Left kidney (tissue), 2 donors: ENCODE results near the gene THYN1. TPM values are rescaled to one million over a fixed set of nuclear protein-coding genes. Genes with fewer than 3 reads are reported as not detected.

Experiments
- DNase-seq: peaks from one replicate; pipeline ENCODE4 v3.0.0-alpha.2; 2013
- polyA plus RNA-seq: library from polyadenylated mRNA; unstranded; fragments of 120-200 nt; gene quantifications from one replicate; pipeline ENCODE4 v1.2.1, GENCODE V29; 2013; ENCODE audit not compliant: insufficient read length

Gene THYN1
- polyA plus RNA-seq, 1 donor = 74.7 TPM

DNA sequence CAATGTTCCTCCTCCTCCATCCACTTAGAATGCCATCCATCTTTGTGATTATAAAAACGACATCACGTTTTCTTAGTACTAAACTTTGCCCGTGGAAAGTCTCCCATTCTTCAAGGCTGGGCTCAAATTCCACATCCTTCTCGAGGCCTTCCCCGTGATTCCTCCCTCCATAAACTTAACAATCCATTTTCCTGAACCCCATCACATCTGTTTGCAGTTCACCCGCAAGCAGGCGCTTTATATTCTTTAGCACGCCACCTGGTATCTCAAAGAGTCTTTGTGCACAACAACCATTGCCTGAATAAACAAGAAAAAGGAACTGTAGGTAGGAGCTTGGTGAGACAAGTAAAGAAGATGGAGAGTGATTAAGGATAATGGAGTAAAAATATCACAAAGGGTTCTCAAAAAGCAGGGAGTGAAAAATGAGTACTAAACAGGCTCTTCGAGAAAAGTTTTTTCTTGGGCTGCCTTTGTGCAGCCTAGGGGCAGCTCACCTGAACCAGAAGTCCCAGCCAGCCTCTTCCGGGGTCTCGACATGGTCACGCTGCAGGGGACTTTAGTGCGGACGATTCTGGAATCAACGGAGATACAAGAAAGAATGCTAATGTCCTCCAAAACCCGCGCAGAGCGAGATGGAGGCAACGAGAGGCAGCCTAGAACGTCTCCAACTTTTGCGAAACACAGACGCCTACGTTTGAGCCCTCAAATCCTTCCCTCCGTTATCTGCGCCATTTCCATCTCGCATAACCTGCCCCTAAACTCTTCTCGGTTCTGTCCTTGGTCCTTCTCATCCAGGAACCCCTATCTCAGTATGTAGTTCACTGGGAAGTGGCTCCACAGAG is 585 bp downstream of the THYN1 start:
- no peak for DNase-seq

DNA sequence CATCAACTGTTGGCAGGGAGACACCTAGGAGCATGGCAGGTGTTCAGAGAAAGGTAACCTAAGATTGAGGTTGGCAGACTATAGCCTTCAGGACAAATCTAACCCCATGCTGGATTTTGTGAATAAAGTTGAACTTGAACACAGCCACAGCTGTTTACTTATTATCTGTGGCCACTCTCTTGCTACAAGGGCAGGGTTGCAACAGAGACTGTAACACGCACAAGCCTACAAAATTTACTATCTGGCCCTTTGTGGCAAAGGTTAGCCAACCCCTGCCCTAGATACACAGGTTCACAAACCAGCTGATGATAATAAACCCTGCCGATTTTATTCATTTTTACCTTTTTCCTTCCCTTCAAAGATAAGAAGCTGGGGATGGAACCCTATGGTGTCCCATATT is 2.5 kb downstream of the THYN1 start:
- no peak for DNase-seq

DNA sequence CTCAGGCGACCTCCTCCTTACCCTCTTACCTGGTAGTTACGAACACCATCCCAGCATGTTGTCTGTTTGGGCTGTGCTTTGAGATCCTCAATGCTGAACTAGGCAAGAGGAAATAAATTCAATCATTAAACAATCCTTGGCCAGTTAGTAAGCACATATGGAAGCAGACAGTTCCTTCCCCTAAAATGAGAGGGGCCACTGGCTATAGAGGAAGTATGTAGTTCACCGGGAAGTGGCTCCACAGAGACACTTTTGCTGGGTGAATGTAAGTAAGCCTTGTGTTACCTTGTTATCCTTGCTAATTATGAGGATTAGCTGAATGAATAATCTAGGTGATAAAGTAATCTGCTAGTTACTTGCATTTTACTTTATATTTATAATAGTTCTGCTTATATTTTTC is 2.9 kb downstream of the THYN1 start:
- DNase-seq = no peak

DNA sequence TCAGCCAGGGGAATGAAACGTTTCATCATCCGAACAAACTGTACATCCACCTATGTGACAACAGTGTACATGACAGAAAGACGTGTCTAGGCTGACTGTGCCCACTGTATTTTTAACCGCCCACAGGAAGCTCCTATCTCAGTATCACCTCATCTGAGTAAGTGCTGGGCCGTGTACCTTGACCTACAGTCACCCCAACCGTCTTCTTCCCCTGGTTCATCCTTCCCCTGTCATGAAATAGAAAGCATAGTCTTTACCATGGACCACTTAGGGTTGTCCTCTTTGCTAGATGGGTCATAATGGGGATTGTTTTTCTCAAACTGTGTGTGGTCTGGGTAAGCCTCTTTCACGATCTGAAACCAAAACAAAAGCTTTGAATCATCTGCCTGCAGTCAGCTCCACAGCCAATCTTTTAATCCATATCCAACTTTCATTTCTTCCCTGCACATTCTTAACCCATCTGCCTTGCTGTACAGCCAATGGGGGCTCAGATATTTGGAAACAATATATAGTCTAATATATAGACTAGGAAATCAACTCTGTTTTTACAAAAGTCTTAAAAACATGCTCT is 4.2 kb downstream of the THYN1 start:
- no peak for DNase-seq

DNA sequence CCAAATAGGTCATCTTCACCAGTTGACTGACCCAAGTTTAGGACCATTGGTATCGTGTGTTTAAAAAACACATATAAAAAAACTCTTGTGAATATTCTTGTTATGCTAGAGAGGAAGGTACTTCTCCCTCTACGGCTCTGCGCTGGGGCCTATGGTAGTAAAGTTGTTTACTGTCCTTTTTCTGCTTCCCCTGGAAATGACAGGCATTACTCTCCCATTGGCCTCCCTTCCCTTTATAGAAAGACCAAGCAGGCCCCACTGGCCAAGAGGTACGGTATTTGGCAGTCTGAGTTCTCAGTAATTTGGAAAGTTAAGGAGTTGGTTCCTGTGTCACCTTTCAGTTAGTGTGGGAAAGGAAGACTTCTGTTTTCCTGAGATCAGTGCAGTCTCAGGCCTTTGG is 6.5 kb downstream of the THYN1 start:
- DNase-seq = no peak

DNA sequence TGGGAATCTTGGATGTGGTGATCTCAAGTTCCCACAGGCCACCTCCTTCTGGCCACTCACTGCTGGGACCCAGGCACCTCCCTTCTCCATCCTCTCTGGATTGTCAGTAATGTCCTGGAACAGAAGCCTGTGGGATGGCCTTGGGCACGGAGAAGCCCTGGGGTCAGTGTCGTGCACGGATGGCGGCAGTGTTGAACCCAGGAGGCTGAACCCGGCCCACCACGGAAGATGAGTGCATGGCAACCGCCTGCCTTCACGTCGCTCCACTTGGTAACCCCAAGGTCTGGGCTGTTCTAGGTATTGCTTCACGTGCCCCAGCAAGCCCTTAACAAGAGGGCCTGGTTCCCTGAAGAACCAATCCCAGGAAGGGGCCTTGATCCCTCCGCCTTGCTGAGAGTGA is 7.1 kb downstream of the THYN1 start:
- DNase-seq = no peak

DNA sequence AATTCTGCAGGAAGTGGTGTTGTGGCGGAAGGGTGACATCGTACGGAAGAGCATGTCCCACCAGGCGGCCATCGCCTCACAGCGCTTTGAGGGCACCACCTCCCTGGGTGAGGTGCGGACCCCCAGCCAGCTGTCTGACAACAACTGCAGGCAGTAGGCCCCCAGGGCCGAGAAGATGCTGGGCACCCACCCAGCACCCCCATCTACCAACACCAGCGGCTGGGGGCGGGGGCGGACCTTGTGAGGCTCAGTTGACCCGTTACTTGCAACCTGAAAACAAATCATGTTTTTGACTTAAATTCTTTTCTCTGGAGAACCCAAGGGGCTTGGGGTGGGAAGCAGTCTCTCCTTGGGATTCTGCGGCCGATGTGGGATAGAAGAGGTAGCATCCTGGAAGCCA is 7.7 kb downstream of the THYN1 start:
- DNase-seq = no peak

DNA sequence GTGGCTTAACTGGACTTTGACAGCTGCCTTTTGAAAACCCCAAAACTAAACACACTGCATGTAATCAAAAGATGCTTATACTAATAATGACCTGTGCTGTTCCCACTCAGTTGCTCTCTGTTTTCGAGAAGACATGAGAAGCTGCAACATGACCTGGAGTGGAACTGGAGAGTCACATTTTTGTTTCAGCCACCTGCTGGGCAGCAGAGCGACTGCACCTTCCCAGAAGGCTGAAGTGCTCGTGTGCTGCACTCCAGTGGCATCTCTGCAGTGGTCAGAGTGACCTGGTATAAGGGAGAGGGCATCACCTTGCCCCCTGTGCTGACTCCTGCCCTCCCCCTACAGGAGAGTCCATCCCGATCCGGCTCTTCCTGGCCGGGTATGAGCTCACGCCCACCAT is 8.6 kb downstream of the THYN1 start:
- DNase-seq = no peak

DNA sequence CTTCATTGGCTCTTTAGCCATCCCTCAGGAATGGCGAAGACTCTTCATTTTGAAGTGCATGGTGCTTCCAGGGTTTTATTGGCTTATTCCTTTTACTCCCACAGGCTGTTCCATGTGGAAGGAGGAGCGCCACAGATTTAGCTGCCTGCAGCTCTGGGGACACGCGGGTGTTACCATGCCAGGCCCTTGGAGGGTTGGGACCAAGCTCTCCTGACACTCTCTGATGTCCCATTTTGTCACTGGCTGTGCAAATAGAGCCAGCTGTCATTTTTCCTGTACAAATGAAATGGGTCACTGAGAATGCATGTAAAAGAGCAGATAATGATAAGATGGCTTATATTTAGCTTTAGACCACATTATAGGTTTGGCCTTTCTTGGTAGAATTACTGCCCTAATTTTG is 9.2 kb downstream of the THYN1 start:
- DNase-seq = no peak

DNA sequence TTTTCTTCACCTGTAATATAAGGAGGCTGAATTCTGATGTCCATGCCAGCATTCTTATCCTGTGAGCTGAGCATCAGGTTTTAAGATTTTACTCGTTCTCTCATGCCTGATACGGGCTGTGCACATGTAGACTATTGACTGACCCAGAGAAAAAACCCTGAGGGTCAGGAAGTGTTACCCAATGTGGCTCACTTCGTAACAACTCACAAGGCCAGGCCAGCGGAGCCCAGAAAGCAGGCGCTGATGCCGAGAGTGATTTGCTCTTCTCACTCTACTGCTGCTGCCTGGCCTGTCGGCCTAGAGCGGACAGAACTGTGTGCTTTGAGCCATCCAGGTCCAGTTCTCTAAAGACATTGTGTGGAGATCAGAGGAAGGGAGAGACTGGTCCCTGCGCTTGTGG is 10.8 kb downstream of the THYN1 start:
- DNase-seq = no peak

DNA sequence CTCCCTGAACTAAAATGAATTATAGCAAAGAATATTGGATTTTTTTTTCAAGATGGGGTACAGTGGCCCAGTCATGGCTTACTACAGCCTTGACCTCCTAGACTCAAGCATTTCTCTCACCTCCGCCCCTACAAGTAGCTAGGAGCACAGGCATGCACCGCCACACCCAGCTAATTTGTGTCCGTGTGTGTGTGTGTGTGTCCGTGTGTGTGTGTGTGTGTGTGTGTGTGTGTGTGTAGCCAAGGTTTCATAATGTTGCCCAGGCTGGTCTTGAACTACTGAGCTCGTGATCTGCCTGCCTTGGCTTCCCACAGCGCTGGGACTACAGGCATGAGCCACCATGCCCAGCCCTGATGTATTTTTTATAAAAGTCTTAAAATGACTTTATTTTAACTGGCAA is 12.6 kb downstream of the THYN1 start:
- DNase-seq = no peak

DNA sequence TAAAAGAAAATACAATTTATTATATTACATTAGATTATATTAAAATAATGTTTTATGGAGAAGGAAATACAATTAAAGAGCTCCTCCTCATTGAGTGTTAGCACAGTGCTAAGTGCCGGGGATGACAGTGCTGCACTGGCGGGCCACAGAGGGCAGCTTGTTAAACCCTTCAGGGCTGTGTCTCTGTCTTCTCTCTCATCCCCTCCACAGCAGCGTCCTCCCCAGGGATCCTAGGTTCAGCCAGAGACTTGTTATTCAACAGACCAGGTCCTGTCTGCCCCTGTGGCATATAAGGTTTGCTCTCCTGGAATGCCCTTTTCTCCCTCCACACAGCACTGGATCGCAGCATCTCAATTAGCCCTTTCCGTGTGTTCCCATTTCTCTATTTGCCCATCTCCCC is 14.2 kb downstream of the THYN1 start:
- no peak for DNase-seq

DNA sequence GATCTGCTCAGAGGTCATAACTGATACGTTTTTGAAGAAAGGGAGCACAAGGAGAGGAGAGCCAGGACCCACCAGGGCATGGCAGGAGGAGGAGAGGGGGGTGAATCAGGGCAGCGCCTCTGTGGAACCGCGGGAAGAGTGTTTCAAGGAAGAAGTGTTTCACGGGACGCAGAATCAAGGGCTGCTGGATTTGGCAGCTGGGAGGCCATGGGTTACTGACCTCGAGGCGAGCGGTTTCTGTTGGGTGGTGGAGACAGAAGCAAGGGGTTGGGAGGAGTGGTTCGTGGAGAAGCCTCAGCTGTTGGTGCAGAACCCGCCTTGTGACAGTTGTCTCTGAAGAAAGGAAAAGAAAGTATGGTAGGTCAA is 15.6 kb downstream of the THYN1 start:
- DNase-seq = no peak

DNA sequence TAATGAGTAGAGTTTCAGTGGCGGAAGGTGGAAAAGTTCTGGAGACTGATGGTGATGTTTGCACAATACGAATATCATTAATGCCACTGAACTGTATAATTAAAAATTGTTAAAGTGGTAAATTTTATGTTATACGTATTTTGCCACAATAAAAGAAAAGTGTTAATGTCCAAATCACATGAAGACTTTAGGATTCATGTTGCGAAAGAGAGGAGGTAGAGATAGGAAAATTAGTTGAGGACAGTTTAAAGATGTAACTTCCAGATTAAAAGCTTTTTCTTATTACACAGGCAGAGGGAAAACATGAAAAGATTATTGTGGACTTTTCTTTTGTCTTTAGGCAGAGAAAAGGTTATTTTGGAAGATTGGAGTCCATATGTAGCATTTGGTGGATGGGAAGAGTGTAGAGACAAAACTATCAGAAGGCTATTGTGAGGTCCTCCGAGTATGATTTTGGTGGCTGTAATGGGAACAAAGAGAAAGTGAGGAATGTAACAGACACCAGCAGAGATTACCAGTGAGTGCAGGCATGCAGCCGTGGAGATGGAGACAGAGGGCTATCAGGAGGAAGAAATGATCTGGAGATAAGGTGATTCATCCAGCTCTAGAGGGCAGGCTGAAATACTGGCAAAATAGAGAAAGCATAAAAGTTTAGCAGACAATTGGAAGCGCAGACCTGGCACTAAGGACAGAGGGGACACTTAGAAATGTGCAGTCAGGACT is 16.2 kb downstream of the THYN1 start:
- DNase-seq = no peak

DNA sequence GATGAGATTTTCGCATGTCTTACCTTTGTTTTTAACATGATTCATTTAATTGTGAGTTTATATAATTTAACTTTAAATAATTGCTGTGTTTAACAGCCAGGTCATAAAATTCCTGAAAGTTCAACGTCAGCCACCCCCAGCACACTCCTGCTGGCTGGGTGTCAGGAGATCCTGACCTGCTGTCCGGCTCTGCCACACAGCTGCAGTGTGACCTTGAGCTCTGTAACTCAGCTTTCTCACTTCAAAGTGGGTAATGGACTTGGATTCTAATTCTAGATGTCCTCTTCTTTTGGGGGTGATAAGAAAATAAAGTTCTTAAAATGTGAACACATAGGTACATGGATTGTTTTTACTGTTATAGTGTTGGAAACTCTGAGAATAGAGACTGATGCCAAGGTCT is 17.8 kb downstream of the THYN1 start:
- DNase-seq = no peak

DNA sequence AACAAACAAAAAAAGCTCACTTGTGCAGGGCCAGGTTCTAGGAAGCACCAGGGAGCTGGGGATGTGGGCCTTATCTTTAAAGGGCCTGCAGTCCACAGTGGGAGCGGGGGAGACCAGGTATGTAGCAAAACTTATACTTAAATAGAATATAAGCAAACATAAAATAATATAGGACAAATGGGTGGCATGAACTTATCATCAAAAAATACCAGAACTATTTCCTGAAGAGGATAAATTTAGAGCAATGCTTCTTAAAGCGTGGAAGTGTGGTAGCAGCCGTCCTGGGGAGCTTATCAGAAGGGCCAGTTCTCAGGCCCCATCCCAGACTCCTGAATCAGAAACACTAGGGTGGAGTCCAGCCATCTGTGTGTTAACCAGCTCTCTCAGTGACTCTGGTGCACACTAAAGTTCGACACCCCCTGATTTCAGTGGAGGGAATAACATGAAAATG is 19.4 kb downstream of the THYN1 start:
- no peak for DNase-seq

DNA sequence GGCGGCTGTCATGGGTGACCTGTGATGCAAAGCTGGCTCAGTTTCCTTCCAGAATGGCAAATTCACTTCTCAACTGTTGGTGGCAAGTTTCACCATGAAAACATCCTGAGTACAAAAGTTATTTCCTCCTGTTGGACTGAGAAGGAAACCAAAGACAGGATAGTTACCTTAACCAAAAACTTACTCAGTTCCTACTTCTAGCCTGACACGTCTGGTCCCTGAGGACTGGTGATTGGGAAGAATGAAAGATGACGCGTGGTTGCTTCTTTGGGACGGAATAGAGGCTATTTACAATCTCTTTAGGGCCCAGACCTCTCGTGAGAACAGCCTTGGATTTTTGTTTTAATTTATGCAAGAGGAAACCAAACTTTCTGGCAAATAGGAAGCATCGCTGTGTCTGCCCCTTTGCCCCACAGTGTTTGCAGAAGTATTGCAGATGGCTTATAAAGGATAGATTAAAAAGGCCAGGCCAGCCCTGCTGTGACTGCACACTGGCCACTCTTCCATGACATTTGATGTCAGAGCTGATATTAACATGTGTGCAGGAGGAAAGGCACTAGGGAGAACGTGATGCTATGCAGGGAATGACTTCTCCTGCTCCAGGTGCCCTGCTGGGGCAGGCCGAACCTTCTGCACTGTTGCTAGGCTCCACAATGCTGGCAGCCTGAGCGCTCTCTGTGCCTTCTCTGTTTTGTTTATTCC is 21.0 kb downstream of the THYN1 start:
- DNase-seq = no peak

DNA sequence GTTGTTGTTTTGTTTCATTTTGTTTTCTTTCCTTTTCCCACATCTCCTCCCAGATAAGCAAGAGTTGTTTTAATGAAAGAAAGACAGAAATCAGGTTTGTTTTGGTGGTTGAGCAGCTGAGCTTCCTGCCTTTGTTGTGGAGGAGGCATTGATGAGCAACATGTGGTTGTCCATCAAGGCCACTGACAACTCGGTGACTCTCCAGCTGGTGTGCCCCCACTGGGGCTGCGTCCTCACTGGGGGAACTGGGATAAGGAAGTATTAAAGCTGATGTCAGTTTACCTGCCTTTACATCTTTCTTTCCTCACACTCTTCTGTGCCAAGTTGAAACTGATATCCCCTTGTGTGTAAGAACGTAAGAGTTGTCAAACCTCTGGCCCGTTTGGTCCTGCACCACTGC is 22.8 kb downstream of the THYN1 start:
- no peak for DNase-seq

DNA sequence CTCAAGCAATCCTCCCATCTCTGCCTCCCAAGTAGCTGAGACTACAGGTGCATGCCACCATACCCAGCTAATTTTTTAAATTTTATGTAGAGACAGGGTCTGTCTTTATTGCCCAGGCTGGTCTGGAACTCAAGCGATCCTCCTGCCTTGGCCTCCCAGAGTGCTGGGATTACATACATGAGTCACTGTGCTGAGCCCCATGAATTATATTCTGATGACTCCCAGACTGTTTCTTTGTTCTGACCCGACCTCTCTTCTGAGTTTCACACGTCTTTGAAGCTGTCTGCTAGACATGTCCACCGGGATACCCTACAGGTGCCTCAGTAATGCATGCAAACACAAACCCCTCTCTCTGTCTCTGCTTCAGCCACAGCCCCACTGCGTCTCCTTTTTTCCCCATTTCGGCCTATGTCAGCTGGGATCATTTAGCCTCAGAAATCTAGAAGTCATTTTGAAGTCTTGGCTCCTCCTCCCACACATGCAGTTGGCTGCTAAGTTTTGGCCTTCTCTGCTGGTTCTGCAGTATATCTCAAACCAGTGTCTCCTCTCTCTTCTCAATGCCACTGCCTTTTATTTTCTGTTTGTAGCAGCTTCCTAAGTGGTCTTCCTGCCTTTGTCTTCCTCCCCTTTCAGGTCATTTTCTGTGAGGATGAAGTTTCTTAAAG is 23.9 kb downstream of the THYN1 start:
- DNase-seq = no peak

DNA sequence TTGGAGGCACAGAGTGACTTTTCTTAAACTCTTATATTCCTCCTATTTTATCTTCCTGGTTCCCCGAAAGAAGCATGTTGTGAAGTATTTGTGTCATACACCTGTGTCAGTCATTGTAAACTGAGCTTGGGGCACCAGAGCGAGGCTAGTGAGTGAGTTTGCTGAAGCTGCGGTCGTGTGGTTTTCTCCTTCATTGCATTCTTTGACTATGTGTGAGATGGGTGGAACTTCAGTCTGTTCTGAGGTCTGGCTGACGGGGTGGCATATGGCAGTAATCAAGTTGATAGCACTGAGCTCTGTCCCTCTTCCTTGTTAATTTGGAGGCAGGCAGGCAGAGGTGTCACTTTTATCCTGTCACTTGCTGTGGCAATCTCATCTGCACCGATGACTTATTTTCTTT is 24.5 kb downstream of the THYN1 start:
- DNase-seq = no peak

DNA sequence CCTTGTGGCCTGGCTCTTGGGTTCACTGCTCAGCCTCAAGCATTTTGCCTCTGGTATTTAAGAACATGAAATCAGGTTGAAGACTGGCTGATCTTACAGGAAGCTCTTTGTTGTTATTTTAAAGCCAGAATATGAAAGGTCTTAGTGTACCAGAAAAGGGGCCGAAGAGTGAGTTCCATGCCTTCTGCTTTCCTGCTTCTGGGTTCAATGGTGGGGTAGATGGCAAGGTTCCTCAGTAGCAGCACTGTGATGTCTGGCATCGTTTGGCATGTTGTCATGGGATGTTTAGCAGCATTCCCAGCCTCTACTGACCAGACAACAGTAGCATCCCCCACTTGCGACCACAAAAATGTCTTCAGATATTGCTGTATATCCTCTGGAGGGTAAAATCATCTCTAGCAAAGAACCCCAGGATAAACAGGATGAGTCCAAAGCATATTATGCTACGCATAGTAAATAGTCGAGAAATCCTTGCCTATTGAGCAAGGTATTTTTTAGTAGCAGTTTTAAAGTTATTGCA is 26.3 kb downstream of the THYN1 start:
- no peak for DNase-seq
